HEK293 (cell line): ENCODE data around the gene MORF4L1.

Experiments used
- KLF10 ChIP-seq: fragments of 450-650 bp; IDR thresholded peaks from 2 replicates; pipeline ENCODE4 v1.5.1; 2018; ENCODE audit warnings: missing biosample characterization, mild to moderate bottlenecking, missing genetic modification characterization
- MZF1 ChIP-seq: fragments of 450-650 bp; formaldehyde crosslinking; IDR thresholded peaks from 2 replicates; pipeline ENCODE4 v1.5.1; 2017; ENCODE audit warnings: missing biosample characterization, missing genetic modification characterization, borderline replicate concordance
- SP2 ChIP-seq: fragments of 450-650 bp; formaldehyde crosslinking; IDR thresholded peaks from 2 replicates; pipeline ENCODE4 v1.5.1; 2016; ENCODE audit warnings: missing biosample characterization, missing genetic modification characterization
- ZBTB48 ChIP-seq: fragments of 450-650 bp; formaldehyde crosslinking; IDR thresholded peaks from 2 replicates; pipeline ENCODE4 v1.5.1; 2016; ENCODE audit warnings: missing biosample characterization, missing genetic modification characterization
- ZNF112 ChIP-seq: fragments of 450-650 bp; formaldehyde crosslinking; IDR thresholded peaks from 2 replicates; pipeline ENCODE4 v1.5.0; 2017; ENCODE audit warnings: missing biosample characterization, missing genetic modification characterization
- ZNF23 ChIP-seq: fragments of 450-650 bp; formaldehyde crosslinking; IDR thresholded peaks from 2 replicates; pipeline ENCODE4 v1.5.1; 2016; ENCODE audit warnings: missing biosample characterization, missing genetic modification characterization, borderline replicate concordance
- ZNF274 ChIP-seq, 2 experiments: fragments of 200-500 bp in 1 of 2; fragments of 450-650 bp in 1 of 2; sonication (Bioruptor generic) in 1 of 2; formaldehyde crosslinking in 1 of 2; IDR thresholded peaks; 2 replicates each; pipeline versions ENCODE4 v1.5.1 to v1.6.1; 2014 to 2016; ENCODE audit warnings: borderline replicate concordance in 1 of 2, inconsistent platforms in 1 of 2, low read length in 1 of 2, missing biosample characterization in 1 of 2, missing genetic modification characterization in 1 of 2
- ZNF366 ChIP-seq: fragments of 450-650 bp; formaldehyde crosslinking; conservative IDR thresholded peaks from 2 replicates; pipeline ENCODE4 v1.5.1; 2016; ENCODE audit warnings: missing biosample characterization, missing genetic modification characterization
- ZNF660 ChIP-seq: fragments of 450-650 bp; IDR thresholded peaks from 2 replicates; pipeline ENCODE4 v1.5.1; 2018; ENCODE audit warnings: missing biosample characterization, mild to moderate bottlenecking, missing genetic modification characterization
- ZNF843 ChIP-seq: fragments of 450-650 bp; formaldehyde crosslinking; IDR thresholded peaks from 2 replicates; pipeline ENCODE4 v1.5.1; 2016; ENCODE audit warnings: missing biosample characterization, missing genetic modification characterization
- TF ChIP-seq, protein P1 (sequence below): fragments of 450-650 bp; formaldehyde crosslinking; IDR thresholded peaks from 2 replicates; pipeline ENCODE4 v1.5.1; 2016; ENCODE audit warnings: missing biosample characterization, missing genetic modification characterization
- TF ChIP-seq, protein P2 (sequence below): fragments of 450-650 bp; formaldehyde crosslinking; IDR thresholded peaks from 2 replicates; pipeline ENCODE4 v1.5.1; 2016; ENCODE audit warnings: missing biosample characterization, missing genetic modification characterization
- TF ChIP-seq, protein P3 (sequence below): fragments of 450-650 bp; formaldehyde crosslinking; IDR thresholded peaks from 2 replicates; pipeline ENCODE4 v1.5.1; 2016; ENCODE audit warnings: missing biosample characterization, missing genetic modification characterization

DNA sequence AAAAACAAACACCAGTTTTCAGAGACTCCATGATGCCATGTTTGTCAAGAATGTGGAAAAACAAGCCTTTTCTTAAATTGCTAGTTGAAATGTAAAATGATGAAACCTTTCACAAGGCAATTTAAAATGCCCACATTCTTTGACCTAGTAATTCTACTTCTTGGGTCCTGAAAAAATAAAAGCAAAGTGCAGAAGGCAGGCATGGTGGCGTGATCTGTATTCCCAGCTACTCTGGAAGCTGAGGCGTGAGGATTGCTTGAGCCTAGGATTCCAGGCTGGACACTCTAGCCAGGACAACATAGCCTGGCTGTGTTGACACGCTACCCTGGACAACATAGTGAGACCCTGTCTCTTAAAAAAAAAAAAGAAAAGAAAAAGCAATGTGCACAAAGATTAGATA lies 4.3 kb upstream of the MORF4L1 start:
- TF ChIP-seq ZBTB48 (tag by site-specific recombination) = no peak
- TF ChIP-seq KLF10 (tag by site-specific recombination) = no peak
- TF ChIP-seq, protein P1, sequence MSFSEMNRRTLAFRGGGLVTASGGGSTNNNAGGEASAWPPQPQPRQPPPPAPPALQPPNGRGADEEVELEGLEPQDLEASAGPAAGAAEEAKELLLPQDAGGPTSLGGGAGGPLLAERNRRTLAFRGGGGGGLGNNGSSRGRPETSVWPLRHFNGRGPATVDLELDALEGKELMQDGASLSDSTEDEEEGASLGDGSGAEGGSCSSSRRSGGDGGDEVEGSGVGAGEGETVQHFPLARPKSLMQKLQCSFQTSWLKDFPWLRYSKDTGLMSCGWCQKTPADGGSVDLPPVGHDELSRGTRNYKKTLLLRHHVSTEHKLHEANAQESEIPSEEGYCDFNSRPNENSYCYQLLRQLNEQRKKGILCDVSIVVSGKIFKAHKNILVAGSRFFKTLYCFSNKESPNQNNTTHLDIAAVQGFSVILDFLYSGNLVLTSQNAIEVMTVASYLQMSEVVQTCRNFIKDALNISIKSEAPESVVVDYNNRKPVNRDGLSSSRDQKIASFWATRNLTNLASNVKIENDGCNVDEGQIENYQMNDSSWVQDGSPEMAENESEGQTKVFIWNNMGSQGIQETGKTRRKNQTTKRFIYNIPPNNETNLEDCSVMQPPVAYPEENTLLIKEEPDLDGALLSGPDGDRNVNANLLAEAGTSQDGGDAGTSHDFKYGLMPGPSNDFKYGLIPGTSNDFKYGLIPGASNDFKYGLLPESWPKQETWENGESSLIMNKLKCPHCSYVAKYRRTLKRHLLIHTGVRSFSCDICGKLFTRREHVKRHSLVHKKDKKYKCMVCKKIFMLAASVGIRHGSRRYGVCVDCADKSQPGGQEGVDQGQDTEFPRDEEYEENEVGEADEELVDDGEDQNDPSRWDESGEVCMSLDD (tag by site-specific recombination) = no peak
- TF ChIP-seq, protein P2, sequence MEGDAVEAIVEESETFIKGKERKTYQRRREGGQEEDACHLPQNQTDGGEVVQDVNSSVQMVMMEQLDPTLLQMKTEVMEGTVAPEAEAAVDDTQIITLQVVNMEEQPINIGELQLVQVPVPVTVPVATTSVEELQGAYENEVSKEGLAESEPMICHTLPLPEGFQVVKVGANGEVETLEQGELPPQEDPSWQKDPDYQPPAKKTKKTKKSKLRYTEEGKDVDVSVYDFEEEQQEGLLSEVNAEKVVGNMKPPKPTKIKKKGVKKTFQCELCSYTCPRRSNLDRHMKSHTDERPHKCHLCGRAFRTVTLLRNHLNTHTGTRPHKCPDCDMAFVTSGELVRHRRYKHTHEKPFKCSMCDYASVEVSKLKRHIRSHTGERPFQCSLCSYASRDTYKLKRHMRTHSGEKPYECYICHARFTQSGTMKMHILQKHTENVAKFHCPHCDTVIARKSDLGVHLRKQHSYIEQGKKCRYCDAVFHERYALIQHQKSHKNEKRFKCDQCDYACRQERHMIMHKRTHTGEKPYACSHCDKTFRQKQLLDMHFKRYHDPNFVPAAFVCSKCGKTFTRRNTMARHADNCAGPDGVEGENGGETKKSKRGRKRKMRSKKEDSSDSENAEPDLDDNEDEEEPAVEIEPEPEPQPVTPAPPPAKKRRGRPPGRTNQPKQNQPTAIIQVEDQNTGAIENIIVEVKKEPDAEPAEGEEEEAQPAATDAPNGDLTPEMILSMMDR (tag by site-specific recombination) = no peak
- no peak for TF ChIP-seq ZNF660 (tag by site-specific recombination)
- TF ChIP-seq ZNF366 (tag by site-specific recombination) = no peak
- no peak for TF ChIP-seq ZNF23
- TF ChIP-seq ZNF112 = no peak
- TF ChIP-seq SP2 (tag by site-specific recombination) = no peak
- TF ChIP-seq ZNF274 (IDR thresholded peaks at IDR 0.05; ENCODE audit: low read length) = no peak
- no peak for TF ChIP-seq ZNF274 (tag by site-specific recombination; IDR thresholded peaks at IDR 0.05; ENCODE audit: borderline replicate concordance)
- TF ChIP-seq MZF1 (tag by site-specific recombination) = no peak
- TF ChIP-seq ZNF843 (tag by site-specific recombination) = no peak
- TF ChIP-seq, protein P3, sequence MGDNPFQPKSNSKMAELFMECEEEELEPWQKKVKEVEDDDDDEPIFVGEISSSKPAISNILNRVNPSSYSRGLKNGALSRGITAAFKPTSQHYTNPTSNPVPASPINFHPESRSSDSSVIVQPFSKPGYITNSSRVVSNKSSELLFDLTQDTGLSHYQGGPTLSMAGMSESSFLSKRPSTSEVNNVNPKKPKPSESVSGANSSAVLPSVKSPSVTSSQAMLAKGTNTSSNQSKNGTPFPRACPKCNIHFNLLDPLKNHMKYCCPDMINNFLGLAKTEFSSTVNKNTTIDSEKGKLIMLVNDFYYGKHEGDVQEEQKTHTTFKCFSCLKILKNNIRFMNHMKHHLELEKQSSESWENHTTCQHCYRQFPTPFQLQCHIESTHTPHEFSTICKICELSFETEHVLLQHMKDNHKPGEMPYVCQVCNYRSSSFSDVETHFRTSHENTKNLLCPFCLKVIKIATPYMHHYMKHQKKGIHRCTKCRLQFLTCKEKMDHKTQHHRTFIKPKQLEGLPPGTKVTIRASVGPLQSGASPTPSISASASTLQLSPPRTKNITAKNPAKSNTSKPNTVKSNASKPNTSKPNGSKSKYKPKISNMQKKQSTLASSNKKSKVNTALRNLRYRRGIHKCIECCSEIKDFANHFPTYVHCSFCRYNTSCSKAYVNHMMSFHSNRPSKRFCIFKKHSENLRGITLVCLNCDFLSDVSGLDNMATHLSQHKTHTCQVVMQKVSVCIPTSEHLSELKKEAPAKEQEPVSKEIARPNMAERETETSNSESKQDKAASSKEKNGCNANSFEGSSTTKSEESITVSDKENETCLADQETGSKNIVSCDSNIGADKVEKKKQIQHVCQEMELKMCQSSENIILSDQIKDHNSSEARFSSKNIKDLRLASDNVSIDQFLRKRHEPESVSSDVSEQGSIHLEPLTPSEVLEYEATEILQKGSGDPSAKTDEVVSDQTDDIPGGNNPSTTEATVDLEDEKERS (tag by site-specific recombination) = no peak
